Neural crest cell (in vitro differentiated cells): ENCODE data around the gene RDH5. TPM values are rescaled to one million over a fixed set of nuclear protein-coding genes. Genes with fewer than 3 reads are reported as not detected.

Experiments used
- DNase-seq: peaks from one replicate; pipeline ENCODE4 v3.0.0; 2021; ENCODE audit warnings: low read depth, mixed read lengths, low spot score
- H3K27ac Mint-ChIP-seq: one replicate; pipeline ENCODE4 v1.8.0; 2021; ENCODE audit warnings: mild to moderate bottlenecking, mixed read lengths; ENCODE audit not compliant: unreplicated experiment
- H3K27me3 Mint-ChIP-seq: 2 replicates; pipeline ENCODE4 v1.8.0; 2021; ENCODE audit warnings: low read depth, mild to moderate bottlenecking, mixed read lengths
- H3K36me3 Mint-ChIP-seq: 2 replicates; pipeline ENCODE4 v1.8.0; 2021; ENCODE audit warnings: low read depth, mild to moderate bottlenecking, mixed read lengths
- H3K4me1 Mint-ChIP-seq: 2 replicates; pipeline ENCODE4 v1.8.0; 2021; ENCODE audit warnings: mixed read lengths
- H3K4me3 Mint-ChIP-seq: one replicate; pipeline ENCODE4 v1.8.0; 2021; ENCODE audit warnings: mild to moderate bottlenecking, mixed read lengths
- H3K9me3 Mint-ChIP-seq: 2 replicates; pipeline ENCODE4 v1.8.0; 2021; ENCODE audit warnings: mixed read lengths
- total RNA-seq: library from RNA; stranded (reverse); gene quantifications from 2 replicates; pipeline ENCODE4 v1.2.1, GENCODE V29; 2021
- TF ChIP-seq, protein P1 (sequence below): fragments of 200-600 bp; sonication (generic); conservative IDR thresholded peaks from 2 replicates; pipeline ENCODE4 v1.5.0; 2021; ENCODE audit warnings: antibody characterized with exemption, mild to moderate bottlenecking

The RDH5 gene
- total RNA-seq, 1 donor from 2014 or later = 14.2 TPM

GRCh38 chr12:55679691-55680090, 40.5 kb upstream of the RDH5 start:
- no peaks in the 10 kb centered on the region for H3K9me3 Mint-ChIP-seq
- DNase-seq = no peak
- no peak overlapping the region for H3K4me3 Mint-ChIP-seq
- H3K4me1 Mint-ChIP-seq = peaks cover 17% of the 10 kb centered on the region
- TF ChIP-seq, protein P1, sequence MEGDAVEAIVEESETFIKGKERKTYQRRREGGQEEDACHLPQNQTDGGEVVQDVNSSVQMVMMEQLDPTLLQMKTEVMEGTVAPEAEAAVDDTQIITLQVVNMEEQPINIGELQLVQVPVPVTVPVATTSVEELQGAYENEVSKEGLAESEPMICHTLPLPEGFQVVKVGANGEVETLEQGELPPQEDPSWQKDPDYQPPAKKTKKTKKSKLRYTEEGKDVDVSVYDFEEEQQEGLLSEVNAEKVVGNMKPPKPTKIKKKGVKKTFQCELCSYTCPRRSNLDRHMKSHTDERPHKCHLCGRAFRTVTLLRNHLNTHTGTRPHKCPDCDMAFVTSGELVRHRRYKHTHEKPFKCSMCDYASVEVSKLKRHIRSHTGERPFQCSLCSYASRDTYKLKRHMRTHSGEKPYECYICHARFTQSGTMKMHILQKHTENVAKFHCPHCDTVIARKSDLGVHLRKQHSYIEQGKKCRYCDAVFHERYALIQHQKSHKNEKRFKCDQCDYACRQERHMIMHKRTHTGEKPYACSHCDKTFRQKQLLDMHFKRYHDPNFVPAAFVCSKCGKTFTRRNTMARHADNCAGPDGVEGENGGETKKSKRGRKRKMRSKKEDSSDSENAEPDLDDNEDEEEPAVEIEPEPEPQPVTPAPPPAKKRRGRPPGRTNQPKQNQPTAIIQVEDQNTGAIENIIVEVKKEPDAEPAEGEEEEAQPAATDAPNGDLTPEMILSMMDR = no peak
- H3K27ac Mint-ChIP-seq = no peak overlapping the region
- H3K27me3 Mint-ChIP-seq = peaks cover 7% of the 10 kb centered on the region
- H3K36me3 Mint-ChIP-seq = no peaks in the 10 kb centered on the region

- no peak overlapping the region for H3K27ac Mint-ChIP-seq
Measured at GRCh38 chr12:55681142-55682077, 38.8 kb upstream of the RDH5 start.

DNA sequence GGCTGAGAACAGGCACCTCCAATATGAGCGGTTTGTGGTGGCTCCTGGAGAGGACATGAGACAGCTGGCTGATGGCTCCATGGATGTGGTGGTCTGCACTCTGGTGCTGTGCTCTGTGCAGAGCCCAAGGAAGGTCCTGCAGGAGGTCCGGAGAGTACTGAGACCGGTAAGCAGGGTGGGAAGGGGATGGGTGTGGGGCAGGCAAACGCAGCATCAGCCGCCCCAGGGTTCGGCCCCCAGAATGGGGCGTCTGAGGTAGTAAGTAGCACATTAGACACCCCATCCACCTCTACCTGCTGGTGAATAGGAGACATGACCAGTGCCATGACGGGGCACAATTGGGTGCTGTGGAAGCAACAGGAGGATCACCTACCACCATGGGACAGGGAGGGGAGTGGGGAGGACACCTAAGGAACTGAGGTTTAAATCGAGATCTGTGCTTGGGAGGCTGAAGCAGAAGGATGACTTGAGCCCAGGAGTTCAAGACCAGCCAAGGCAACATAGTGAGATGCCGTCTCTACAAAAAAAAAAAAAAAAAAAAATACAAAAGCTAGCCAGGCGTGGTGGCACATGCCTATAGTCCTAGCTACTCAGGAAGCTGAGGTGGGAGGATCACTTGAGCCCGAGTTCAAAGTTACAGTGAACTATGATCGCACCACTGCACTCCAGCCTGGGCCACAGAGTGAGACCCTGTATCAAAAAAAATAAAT, 38.0 kb upstream of the RDH5 start:
- Mint-ChIP-seq H3K27me3 (peaks cover 5% of the 10 kb centered on the region), H3K4me1 (peaks cover 17% of the 10 kb centered on the region), H3K4me3 (no peak overlapping the region), H3K27ac (no peak overlapping the region), H3K36me3 (peaks cover 4% of the 10 kb centered on the region), H3K9me3 (no peaks in the 10 kb centered on the region)
- DNase-seq = no peak
- TF ChIP-seq, protein P1 = no peak

More at GRCh38 chr12:55681142-55682077, 38.8 kb upstream of the RDH5 start:
- TF ChIP-seq, protein P1 = peak; percentile 43
- DNase-seq = peak; percentile 32
- no peaks in the 10 kb centered on the region for H3K9me3 Mint-ChIP-seq
- H3K27me3 Mint-ChIP-seq = peaks cover 5% of the 10 kb centered on the region
- peak overlapping the region; percentile 69 for H3K4me3 Mint-ChIP-seq
- no peaks in the 10 kb centered on the region for H3K36me3 Mint-ChIP-seq
- H3K4me1 Mint-ChIP-seq = peaks cover 17% of the 10 kb centered on the region

DNA sequence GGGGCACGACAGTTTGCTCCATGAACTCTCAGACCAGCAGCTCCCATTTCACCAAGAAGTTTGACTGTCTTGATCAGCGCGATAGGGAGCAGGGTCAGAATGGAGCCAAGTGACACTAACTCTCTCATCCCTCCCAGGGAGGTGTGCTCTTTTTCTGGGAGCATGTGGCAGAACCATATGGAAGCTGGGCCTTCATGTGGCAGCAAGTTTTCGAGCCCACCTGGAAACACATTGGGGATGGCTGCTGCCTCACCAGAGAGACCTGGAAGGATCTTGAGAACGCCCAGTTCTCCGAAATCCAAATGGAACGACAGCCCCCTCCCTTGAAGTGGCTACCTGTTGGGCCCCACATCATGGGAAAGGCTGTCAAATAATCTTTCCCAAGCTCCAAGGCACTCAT, 36.5 kb upstream of the RDH5 start:
- TF ChIP-seq, protein P1 = no peak

GRCh38 chr12:55684761-55685370, 35.3 kb upstream of the RDH5 start:
- Mint-ChIP-seq H3K4me1 (peaks cover 17% of the 10 kb centered on the region), H3K36me3 (peaks cover 4% of the 10 kb centered on the region), H3K4me3 (no peak overlapping the region), H3K27ac (no peak overlapping the region), H3K27me3 (peaks cover 5% of the 10 kb centered on the region), H3K9me3 (no peaks in the 10 kb centered on the region)
- no peak for DNase-seq
- TF ChIP-seq, protein P1 = no peak

More for the DNA sequence above, 36.5 kb upstream of the RDH5 start:
- H3K27me3 Mint-ChIP-seq = peaks cover 5% of the 10 kb centered on the region
- H3K9me3 Mint-ChIP-seq = no peaks in the 10 kb centered on the region
- peaks cover 4% of the 10 kb centered on the region for H3K36me3 Mint-ChIP-seq
- no peak overlapping the region for H3K27ac Mint-ChIP-seq
- DNase-seq = no peak
- H3K4me3 Mint-ChIP-seq = no peak overlapping the region
- H3K4me1 Mint-ChIP-seq = peaks cover 17% of the 10 kb centered on the region
